ENCODE data around the gene PABPN1L. TPM values are rescaled to one million over a fixed set of nuclear protein-coding genes. Genes with fewer than 3 reads are reported as not detected.

Gene PABPN1L
- total RNA-seq (2014; rRNA removed; shearing (Covaris generic)), result not detected in 2 replicates

GRCh38 chr16:88866151-88866920 is at the start of gene PABPN1L:
Gene PABPN1L, minus strand, starts transcription at chr16:88866660. Its CDS starts 54 bp downstream, at chr16:88866606.
- H3K36me3 ChIP-seq (replicated peaks; ENCODE audit: control insufficient read depth, insufficient read depth, low read length), result peaks cover 1% of the 10 kb centered on the region; the same call in 1 of the 2 replicates
- H3K27me3 ChIP-seq (ENCODE audit: control insufficient read depth, insufficient read depth, low read length), result no peaks in the 10 kb centered on the region
- H3K4me3 ChIP-seq (ENCODE audit: insufficient read depth, low read depth, low read length), result no peak within 1 kb of the TSS
- DNase-seq, result no peak

- no peaks in the 10 kb centered on the region for H3K27me3 ChIP-seq (ENCODE audit: control insufficient read depth, insufficient read depth, low read length)
- H3K36me3 ChIP-seq (replicated peaks; ENCODE audit: control insufficient read depth, insufficient read depth, low read length), result no peaks in the 10 kb centered on the region
- H3K4me3 ChIP-seq (ENCODE audit: insufficient read depth, low read depth, low read length), result no peak overlapping the region
- DNase-seq, result no peak
Observed at GRCh38 chr16:88915639-88916327, 49.3 kb upstream of the PABPN1L start.

- H3K27me3 ChIP-seq (ENCODE audit: control insufficient read depth, insufficient read depth, low read length), result no peaks in the 10 kb centered on the region
- no peaks in the 10 kb centered on the region for H3K36me3 ChIP-seq (replicated peaks; ENCODE audit: control insufficient read depth, insufficient read depth, low read length)
- peak; percentile 78 for DNase-seq
- H3K4me3 ChIP-seq (ENCODE audit: insufficient read depth, low read depth, low read length), result no peak overlapping the region
Observed at GRCh38 chr16:88914750-88915368, 48.4 kb upstream of the PABPN1L start.

- no peak for DNase-seq
- H3K4me3 ChIP-seq (ENCODE audit: insufficient read depth, low read depth, low read length), result no peak overlapping the region
- no peaks in the 10 kb centered on the region for H3K27me3 ChIP-seq (ENCODE audit: control insufficient read depth, insufficient read depth, low read length)
- no peaks in the 10 kb centered on the region for H3K36me3 ChIP-seq (replicated peaks; ENCODE audit: control insufficient read depth, insufficient read depth, low read length)
Observed at GRCh38 chr16:88913870-88914269, 47.4 kb upstream of the PABPN1L start.

- no peak overlapping the region for H3K4me3 ChIP-seq (ENCODE audit: insufficient read depth, low read depth, low read length)
- H3K36me3 ChIP-seq (replicated peaks; ENCODE audit: control insufficient read depth, insufficient read depth, low read length), result no peaks in the 10 kb centered on the region
- DNase-seq, result no peak
Observed at GRCh38 chr16:88913001-88913612, 46.6 kb upstream of the PABPN1L start.

GRCh38 chr16:88912556-88912955 is 46.1 kb upstream of the PABPN1L start:
- Histone ChIP-seq H3K4me3 (ENCODE audit: insufficient read depth, low read depth, low read length) (no peak overlapping the region), H3K27me3 (ENCODE audit: control insufficient read depth, insufficient read depth, low read length) (no peaks in the 10 kb centered on the region), H3K36me3 (replicated peaks; ENCODE audit: control insufficient read depth, insufficient read depth, low read length) (no peaks in the 10 kb centered on the region)
- no peak for DNase-seq

More at GRCh38 chr16:88913001-88913612, 46.6 kb upstream of the PABPN1L start:
- no peaks in the 10 kb centered on the region for H3K27me3 ChIP-seq (ENCODE audit: control insufficient read depth, insufficient read depth, low read length)

GRCh38 chr16:88911946-88912310 is 45.5 kb upstream of the PABPN1L start:
- no peak overlapping the region for H3K4me3 ChIP-seq (ENCODE audit: insufficient read depth, low read depth, low read length)
- no peak for DNase-seq
- H3K36me3 ChIP-seq (replicated peaks; ENCODE audit: control insufficient read depth, insufficient read depth, low read length), result no peaks in the 10 kb centered on the region
- no peaks in the 10 kb centered on the region for H3K27me3 ChIP-seq (ENCODE audit: control insufficient read depth, insufficient read depth, low read length)

- H3K4me3 ChIP-seq (ENCODE audit: insufficient read depth, low read depth, low read length), result no peak overlapping the region
- no peaks in the 10 kb centered on the region for H3K27me3 ChIP-seq (ENCODE audit: control insufficient read depth, insufficient read depth, low read length)
- no peaks in the 10 kb centered on the region for H3K36me3 ChIP-seq (replicated peaks; ENCODE audit: control insufficient read depth, insufficient read depth, low read length)
- DNase-seq, result peak; percentile 73
Observed at GRCh38 chr16:88911136-88911945, 44.9 kb upstream of the PABPN1L start.

GRCh38 chr16:88910284-88911135 is 44.0 kb upstream of the PABPN1L start:
- no peaks in the 10 kb centered on the region for H3K36me3 ChIP-seq (replicated peaks; ENCODE audit: control insufficient read depth, insufficient read depth, low read length)
- no peaks in the 10 kb centered on the region for H3K27me3 ChIP-seq (ENCODE audit: control insufficient read depth, insufficient read depth, low read length)
- no peak overlapping the region for H3K4me3 ChIP-seq (ENCODE audit: insufficient read depth, low read depth, low read length)
- DNase-seq, result no peak

GRCh38 chr16:88909431-88910210 is 43.2 kb upstream of the PABPN1L start:
- H3K4me3 ChIP-seq (ENCODE audit: insufficient read depth, low read depth, low read length), result no peak overlapping the region
- H3K36me3 ChIP-seq (replicated peaks; ENCODE audit: control insufficient read depth, insufficient read depth, low read length), result no peaks in the 10 kb centered on the region
- no peak for DNase-seq
- no peaks in the 10 kb centered on the region for H3K27me3 ChIP-seq (ENCODE audit: control insufficient read depth, insufficient read depth, low read length)

GRCh38 chr16:88908307-88908706 is 41.8 kb upstream of the PABPN1L start:
- no peak overlapping the region for H3K4me3 ChIP-seq (ENCODE audit: insufficient read depth, low read depth, low read length)
- no peaks in the 10 kb centered on the region for H3K27me3 ChIP-seq (ENCODE audit: control insufficient read depth, insufficient read depth, low read length)
- no peaks in the 10 kb centered on the region for H3K36me3 ChIP-seq (replicated peaks; ENCODE audit: control insufficient read depth, insufficient read depth, low read length)
- no peak for DNase-seq

GRCh38 chr16:88907768-88908167 is 41.3 kb upstream of the PABPN1L start:
- Histone ChIP-seq H3K27me3 (ENCODE audit: control insufficient read depth, insufficient read depth, low read length) (no peaks in the 10 kb centered on the region), H3K36me3 (replicated peaks; ENCODE audit: control insufficient read depth, insufficient read depth, low read length) (no peaks in the 10 kb centered on the region), H3K4me3 (ENCODE audit: insufficient read depth, low read depth, low read length) (no peak overlapping the region)
- DNase-seq, result no peak
